NCI-H510A (cell line): ENCODE data around the gene RPS17.
"Not testable (repeated sequence)": the region's sequence is repeated elsewhere in the genome, so short reads cannot be mapped to it uniquely, and the experiment has no call there.

ENCODE experiments used
- DNase-seq: peaks from one replicate; lab custom pipeline; 2025; lab: John Stamatoyannopoulos, UW

RPS17 gene

GRCh38 chr15:82545478-82545877 is 5.2 kb upstream of the RPS17 start:
- no peak for DNase-seq

- no peak for DNase-seq
These were observed 4.7 kb upstream of the RPS17 start for GRCh38 chr15:82545002-82545401.

- DNase-seq: no peak
These were observed 4.2 kb upstream of the RPS17 start for GRCh38 chr15:82544431-82544830.

GRCh38 chr15:82543160-82543559 is 2.9 kb upstream of the RPS17 start:
- no peak for DNase-seq

GRCh38 chr15:82540984-82541431 is 751 bp upstream of the RPS17 start:
- DNase-seq: no peak

- DNase-seq: no peak
These were observed 584 bp downstream of the RPS17 start for GRCh38 chr15:82539691-82540054.

- DNase-seq: no peak
These were observed 1.1 kb downstream of the RPS17 start for GRCh38 chr15:82538961-82539690.

GRCh38 chr15:82537351-82537908 is 2.8 kb downstream of the RPS17 start:
- DNase-seq: no peak

GRCh38 chr15:82536409-82537350 is 3.6 kb downstream of the RPS17 start:
- DNase-seq: no peak

GRCh38 chr15:82535566-82536408 is 4.5 kb downstream of the RPS17 start:
- DNase-seq: no peak

GRCh38 chr15:82535151-82535550 is 5.1 kb downstream of the RPS17 start:
- not testable (repeated sequence) for DNase-seq

GRCh38 chr15:82534457-82534861 is 5.8 kb downstream of the RPS17 start:
- DNase-seq: not testable (repeated sequence)

GRCh38 chr15:82533801-82534200 is 6.5 kb downstream of the RPS17 start:
- DNase-seq: no peak

- no peak for DNase-seq
These were observed 7.2 kb downstream of the RPS17 start for GRCh38 chr15:82532991-82533481.

- DNase-seq: no peak
These were observed 7.8 kb downstream of the RPS17 start for GRCh38 chr15:82532383-82532990.

GRCh38 chr15:82531496-82532382 is 8.5 kb downstream of the RPS17 start:
- DNase-seq: no peak

- no peak for DNase-seq
These were observed 9.5 kb downstream of the RPS17 start for GRCh38 chr15:82530606-82531379.

- DNase-seq: no peak
These were observed 10.3 kb downstream of the RPS17 start for GRCh38 chr15:82530006-82530405.

- not testable (repeated sequence) for DNase-seq
These were observed 26.7 kb downstream of the RPS17 start for GRCh38 chr15:82513587-82513986.
